GM19438 (cell line): Measurements from ENCODE around the gene PPP3CA.
"Not testable (repeated sequence)": the region's sequence is repeated elsewhere in the genome, so short reads cannot be mapped to it uniquely, and the experiment has no call there.

ENCODE experiments used
- ATAC-seq: cut with Tn5 transposase; IDR thresholded peaks from one replicate; pipeline ENCODE4 v1.9.1; 2021; ENCODE audit warnings: low read depth; ENCODE audit not compliant: unreplicated experiment

PPP3CA gene

GRCh38 chr4:101259876-101260275 lies 87.5 kb downstream of the PPP3CA start:
- peak; percentile 94 for ATAC-seq

DNA sequence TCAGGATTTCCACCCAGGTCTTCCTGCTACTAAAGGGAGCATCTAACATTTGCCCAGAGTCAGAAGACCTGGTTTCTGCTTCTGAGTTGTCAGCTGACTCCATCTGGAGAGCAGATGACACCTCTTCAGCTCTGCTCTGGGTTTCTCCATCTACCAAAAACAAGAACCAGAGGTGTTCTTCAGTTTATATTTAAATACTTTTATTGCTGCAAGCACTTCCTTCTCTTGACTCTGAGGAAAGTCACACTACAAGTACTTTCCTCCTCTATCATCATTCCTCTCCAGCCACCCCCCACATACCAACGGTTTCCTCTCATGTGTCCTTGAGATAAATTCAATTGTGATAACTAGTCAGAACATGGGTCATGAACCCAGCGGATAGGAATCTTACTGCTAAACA lies 88.4 kb downstream of the PPP3CA start:
- no peak for ATAC-seq

GRCh38 chr4:101256222-101256621 lies 91.1 kb downstream of the PPP3CA start:
- ATAC-seq = no peak

GRCh38 chr4:101254776-101255175 lies 92.5 kb downstream of the PPP3CA start:
- no peak for ATAC-seq

DNA sequence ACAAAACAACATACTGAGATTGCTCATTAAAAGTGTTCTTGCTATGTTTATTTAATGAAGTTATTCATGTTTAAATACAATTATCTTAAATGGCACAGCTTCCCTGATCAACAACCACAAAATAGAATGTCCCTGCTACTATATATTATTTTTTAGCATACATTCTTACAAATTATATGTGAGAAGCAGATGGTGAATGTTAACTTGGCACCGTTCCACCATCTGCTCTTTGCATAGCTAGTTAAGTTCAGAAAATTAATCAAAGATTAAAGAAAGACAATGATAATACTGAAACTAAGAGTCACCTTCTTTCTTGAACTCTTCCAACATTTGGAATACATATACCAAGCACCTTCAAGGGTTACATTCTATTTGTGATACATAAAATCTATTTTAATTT lies 94.2 kb downstream of the PPP3CA start:
- ATAC-seq = no peak

GRCh38 chr4:101252721-101253120 lies 94.6 kb downstream of the PPP3CA start:
- ATAC-seq = no peak

- no peak for ATAC-seq
Measured at GRCh38 chr4:101251261-101251660, 96.1 kb downstream of the PPP3CA start.

DNA sequence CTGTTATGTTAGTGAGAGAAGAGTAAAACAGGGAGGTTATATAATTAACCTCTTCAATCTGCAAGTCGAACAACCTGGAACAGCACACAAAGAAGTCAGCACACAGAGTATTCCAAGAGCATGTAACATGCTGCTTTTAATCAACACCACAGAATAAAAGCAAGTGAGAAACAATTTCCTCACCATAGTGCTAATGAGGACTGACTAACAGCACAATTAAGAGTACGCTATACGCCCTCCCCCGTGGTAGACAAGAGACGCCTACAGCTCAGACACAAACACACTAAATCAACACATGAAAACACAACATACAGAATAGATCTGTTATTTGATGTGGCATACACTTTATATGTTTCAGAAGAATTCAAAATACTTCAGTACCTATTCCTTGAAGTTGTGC lies 103.0 kb downstream of the PPP3CA start:
- ATAC-seq = no peak

DNA sequence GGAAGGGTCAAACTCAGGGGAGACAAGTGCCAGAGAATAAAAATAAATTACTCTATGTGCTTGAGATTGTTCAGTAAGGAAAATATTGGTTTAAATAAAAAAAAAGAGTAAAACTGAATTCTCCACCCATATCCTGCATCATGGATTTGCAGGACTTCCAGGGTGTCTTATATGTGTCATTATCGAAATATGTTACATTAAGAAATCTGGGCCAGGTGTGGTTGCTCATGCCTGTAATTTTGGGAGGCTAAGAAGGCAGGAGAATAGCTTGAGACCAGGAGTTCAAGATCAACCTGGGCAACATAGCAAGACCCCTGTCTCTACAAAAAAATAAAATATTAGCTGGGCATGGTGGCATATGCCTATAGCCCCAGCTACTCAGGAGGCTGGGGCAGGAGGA lies 104.9 kb downstream of the PPP3CA start:
- ATAC-seq = no peak

GRCh38 chr4:101240099-101240498 lies 107.2 kb downstream of the PPP3CA start:
- no peak for ATAC-seq

- ATAC-seq = no peak
Measured at GRCh38 chr4:101239665-101240064, 107.7 kb downstream of the PPP3CA start.

DNA sequence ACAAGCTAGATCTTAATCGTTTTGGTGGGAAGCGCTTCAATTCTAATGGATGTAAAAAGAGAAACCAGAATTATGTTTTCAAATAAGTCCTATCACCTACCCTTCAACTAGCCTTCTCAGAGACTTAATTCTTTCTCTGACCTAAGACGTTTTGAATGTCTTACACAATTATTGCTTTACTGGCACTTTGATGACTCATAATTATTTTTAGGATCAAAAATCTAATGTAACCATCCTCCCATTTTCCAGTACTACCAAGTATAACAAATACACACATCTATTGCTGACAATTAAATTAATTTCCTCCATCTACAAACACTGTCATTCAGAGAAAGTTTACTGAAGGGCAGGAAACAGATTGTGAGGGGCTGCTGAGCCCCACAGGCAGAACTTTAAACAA lies 108.6 kb downstream of the PPP3CA start:
- ATAC-seq = no peak

DNA sequence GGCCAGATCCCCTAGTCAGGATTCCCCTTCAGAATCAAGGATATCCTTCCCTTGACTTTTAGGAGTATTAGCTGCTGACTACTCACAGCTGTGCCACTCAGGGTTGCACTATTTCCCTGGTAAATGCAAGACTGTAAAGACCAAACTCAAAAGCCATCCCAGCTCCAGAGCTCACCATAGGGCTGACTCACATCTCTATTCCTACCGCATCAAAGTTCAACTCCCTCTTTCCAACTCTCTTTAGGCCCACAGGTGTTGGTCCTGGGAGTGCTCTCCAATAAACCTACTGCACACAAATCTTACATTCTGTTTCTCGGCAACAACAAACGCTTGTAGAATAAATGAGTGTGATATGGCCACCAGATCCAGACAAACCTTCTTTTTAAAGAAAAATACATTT lies 109.6 kb downstream of the PPP3CA start:
- ATAC-seq = no peak

GRCh38 chr4:101236097-101236496 lies 111.2 kb downstream of the PPP3CA start:
- ATAC-seq = no peak

DNA sequence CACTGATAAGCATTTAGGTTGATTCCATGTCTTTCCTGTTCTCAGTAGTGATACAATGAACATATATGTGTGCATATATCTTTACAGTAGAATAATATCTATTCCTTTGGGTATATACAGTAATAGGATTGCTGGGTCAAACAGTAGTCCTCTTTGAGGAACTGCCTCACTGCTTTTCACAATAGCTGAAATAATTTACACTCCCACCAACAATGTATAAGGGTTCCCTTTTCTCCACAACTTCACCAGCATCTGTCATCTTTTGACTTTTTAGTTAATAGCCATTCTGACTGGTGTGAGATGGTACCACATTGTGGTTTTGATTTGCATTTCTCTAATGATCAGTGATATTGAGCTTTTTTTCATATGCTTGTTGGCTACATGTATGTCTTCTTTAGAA lies 113.2 kb downstream of the PPP3CA start:
- not testable (repeated sequence) for ATAC-seq

- no peak for ATAC-seq
Measured at GRCh38 chr4:101232074-101232776, 115.1 kb downstream of the PPP3CA start.

DNA sequence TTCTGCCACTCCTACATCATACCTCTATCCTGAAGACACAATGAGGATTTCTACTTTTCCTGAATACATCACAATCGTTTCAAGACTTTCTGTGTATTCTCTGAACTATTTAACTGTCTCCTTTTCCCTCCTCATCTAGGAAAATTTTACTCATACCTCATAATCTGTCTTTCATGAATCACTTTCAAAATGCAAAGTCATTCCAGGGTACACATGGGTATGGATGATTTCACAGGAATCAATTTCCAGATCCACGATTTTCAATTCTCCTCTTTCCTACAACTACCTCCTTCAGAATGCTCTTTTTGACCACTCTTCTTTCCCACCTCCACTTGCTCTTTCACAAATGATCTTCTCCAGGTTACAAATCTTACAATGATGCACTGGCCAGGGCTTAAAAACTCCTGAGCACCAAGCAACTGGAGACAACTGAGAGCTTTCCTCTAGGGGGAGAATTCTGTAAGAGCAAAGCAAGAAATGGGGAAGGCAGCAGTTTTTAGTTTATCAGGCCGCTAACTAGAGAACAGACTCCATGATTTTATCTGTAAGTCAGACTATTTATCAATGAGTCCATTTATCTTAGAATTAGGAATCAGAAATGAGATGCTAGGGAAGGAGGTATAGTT lies 116.4 kb downstream of the PPP3CA start:
- ATAC-seq = no peak

GRCh38 chr4:101229116-101229515 lies 118.2 kb downstream of the PPP3CA start:
- ATAC-seq = no peak

DNA sequence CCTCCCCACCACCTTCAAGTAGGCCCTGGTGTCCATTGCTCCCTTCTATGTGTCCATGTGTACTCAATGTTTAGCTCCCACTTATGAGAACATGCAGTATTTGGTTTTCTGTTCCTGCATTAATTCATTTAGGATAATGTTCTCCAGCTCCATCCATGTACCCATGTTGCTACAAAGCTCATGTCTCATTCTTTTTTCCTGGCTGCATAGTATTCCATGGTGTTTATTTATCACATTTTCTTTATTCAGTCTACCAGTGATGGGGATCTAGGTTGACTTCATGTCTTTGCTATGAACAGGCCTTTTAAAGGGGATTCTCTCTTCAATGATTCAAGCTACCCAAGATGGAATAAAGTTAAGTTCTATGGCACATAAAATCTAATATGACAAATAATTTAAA lies 119.6 kb downstream of the PPP3CA start:
- ATAC-seq = no peak

- ATAC-seq = no peak
Measured at GRCh38 chr4:101224358-101225218, 122.7 kb downstream of the PPP3CA start.

DNA sequence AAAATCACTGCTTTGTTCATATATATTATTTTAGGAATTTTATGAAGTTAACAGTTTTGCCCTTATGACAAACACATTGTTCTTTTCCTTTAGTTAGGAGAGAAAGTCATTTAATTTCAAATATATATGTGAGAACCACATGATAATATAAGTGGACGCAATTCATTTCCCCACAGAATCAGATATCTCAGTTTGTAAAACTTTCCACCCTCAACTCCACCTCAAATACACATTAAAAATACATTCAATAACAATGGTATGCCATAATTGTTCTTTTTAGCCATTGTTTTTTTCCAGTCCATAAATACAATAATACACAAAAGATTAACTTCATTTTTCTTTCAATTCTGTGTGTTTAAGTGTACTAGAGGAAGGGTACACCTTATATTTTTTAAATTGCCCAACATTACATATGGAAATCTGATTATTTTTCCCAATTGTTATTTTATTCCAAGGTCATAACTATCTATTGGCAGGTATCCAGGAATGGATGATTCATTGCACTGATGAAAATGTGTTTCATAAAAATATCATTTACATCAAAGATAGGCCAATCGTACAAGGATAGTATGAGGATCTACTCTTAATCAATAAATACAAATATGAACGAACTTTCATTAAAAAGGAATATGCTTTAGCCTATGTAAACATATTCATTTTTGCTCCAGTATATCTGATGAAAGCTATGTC lies 125.0 kb downstream of the PPP3CA start:
- no peak for ATAC-seq
